Measurements from ENCODE around the gene TRIM34.

GRCh38 chr11:5575152-5575551 is 49.6 kb upstream of the TRIM34 start:
- no peak for TF ChIP-seq POLR2A (IDR thresholded peaks at IDR 0.05; ENCODE audit: low read length)
- TF ChIP-seq GATA1 (IDR thresholded peaks at IDR 0.05; ENCODE audit: low read depth, low read length) = no peak
